Inflammatory macrophage treated with lipopolysaccharide for 4 hours (primary cell): Measurements from ENCODE around the gene MEGF10.

Experiments
- DNase-seq: peaks from one replicate; pipeline ENCODE4 v3.0.0-alpha.2; 2020

The MEGF10 gene

GRCh38 chr5:127418367-127418766 is 127.8 kb downstream of the MEGF10 start:
- no peak for DNase-seq

- DNase-seq: no peak
Measured at GRCh38 chr5:127418974-127419682, 128.5 kb downstream of the MEGF10 start.

GRCh38 chr5:127419683-127420257 is 129.2 kb downstream of the MEGF10 start:
- no peak for DNase-seq

- no peak for DNase-seq
Measured at GRCh38 chr5:127420758-127421157, 130.2 kb downstream of the MEGF10 start.

DNA sequence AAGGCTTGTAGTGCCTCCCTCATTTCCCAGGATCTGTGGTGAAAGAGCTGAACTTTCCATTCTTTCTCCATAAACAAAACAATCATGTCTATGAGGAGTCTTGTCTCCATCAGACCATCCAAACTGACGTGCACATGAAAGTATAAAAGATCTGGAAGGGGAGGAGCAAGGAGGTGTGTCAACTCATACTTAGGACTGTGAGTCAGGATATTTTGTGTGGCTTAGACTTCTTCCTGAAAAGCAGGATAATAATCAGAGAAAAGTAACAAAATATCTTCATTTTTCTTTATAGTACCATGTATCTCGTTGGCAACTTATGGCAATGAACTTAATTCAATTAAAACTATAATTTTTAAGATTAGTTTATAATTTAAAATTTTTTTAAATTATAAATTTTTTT is 130.9 kb downstream of the MEGF10 start:
- no peak for DNase-seq

DNA sequence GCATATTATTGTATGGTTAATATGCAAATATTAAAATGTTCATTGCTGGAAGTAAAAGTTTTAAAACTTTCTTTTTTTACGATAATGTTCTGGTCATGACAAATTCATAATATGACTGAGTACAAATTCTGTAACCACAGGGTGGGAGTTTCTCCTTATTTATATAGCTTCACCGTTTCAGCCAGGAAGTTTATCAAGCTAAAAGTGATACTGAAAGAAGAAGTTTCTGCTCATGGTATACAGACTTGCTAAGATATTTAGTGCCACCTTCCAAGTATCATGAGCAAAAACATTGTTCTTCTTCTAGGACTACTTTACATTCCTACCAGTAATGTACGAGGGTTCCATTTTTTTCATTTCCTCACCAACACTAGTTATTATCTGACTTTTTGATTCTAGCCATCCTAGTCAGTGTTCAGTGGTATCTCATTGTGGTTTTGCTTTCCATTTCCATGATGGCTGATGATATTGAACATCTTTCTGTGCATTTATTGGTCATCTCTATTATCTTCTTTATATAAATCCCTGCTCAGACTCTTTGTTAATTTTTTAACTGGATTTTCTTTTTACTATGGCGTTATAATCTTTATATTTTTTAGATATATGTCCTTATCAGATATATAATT is 132.7 kb downstream of the MEGF10 start:
- peak; percentile 56 for DNase-seq

DNA sequence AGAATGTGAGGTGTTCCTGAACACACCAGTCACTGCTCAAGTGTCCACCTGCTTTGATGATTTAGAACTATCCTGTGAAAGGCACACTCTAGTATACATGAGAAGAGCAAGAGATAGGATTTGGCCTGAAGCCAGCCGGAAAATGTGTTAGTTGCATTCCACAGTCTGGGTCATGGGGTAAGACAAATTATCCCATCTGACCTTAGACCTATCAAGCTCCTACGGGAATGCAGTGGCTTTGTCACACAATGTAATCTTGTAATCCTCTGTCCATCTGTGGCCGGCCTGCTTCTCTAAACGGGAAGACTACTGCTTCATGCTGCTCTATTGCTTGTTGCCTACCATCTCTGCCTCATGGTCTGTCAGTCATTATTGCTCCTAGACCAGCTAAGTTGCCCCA is 134.4 kb downstream of the MEGF10 start:
- DNase-seq: no peak

GRCh38 chr5:127425868-127426267 is 135.3 kb downstream of the MEGF10 start:
- no peak for DNase-seq

GRCh38 chr5:127426661-127427060 is 136.1 kb downstream of the MEGF10 start:
- DNase-seq: no peak

DNA sequence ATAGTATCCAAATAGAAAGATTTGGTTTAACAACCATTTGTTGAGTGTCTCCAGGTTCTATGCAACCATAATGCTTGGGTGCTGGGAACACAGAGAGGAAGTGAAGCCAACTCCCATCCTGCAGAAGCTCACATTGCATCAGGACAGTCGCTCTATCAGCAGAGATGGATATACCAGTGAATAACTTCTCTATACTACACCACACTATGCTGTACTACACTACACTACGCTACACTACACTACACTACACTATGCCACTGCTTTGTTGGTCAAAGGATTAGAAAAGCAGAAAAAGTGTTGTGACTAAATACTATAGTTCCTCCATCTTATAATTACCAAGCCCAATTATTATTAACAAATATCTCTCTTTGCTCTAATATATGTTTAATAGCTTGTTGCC is 137.7 kb downstream of the MEGF10 start:
- DNase-seq: no peak

DNA sequence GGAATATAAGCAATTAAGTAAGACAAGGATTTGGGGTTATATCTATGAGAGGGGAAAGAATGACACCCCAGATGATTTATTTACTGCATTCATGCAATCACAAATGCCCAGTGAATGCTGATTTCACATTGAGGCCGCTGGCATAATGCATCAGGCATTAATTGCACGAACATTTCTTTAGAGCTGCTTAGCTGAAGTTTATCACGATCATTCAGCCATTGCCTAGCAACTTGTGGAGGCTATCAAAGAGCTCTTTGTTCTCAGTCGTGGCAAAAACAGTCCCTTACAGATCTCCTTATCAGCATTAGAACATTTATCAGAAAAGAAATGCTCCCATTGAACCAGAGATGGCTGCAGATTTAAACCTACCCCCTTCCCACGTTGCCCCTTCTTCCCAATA is 138.2 kb downstream of the MEGF10 start:
- no peak for DNase-seq

DNA sequence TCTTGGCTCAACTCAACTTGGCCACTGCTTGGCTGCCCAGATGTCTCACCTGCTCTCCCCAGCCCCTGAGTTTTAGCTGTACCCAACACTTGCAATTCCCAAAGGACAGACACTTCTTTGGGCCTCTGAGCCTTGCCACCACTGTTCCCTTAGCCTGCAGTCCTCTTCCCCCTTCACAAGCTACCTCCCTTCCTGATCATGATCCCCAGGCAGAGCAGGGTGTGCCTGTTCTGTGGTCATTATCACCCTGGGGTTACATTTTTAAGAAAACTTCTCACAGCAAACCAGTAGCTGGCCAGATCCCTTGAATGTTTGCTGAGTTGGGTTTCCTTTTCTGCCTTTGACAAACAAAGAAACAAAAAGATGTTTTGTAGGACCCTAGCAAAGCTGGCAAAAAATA is 139.3 kb downstream of the MEGF10 start:
- DNase-seq: no peak

DNA sequence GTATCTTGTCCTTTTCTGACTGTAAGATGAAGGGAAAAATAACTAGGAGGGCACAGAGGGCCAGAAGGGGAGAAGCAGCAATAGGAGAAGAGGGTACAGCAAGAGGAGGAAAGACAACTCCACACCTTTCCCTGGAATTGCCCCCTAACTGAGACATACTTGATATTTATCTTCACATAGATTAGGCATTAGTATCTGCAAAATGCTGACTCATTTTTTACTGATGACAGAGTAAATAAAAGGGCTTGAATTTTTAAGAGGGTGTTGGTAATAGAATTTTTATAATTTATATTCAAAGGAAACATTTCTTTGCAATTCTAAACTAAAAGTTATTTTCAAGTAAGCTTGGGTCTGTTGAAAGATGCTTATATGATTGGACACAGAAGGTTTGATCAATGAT is 140.0 kb downstream of the MEGF10 start:
- no peak for DNase-seq

DNA sequence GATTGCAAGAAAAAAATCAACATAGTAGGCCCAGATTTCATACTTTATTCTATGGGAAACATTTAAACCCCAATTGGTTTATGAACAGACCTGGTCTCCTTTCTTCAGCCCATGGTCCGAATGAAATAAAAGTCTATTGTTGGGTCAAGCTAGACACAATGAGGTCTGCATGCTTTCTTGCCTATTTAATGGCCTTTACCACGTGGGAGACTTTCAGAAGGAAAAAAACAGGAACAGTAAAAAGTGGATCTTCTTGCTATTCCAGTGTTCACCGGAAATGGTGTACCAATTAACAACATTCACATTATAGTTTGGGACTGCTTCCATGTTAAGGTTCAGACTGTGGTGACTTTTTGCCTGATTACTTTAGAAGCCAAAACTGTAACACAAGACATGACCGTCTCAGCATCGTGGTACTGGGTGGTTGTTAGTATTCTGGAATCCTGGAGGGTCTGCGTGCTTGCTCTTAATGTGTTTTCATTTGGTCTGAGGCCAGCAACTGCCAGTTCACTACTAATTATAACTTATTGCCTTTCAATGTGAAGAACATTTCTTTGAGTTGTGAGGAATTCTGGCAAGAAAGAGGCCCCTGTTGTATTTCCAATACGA is 141.5 kb downstream of the MEGF10 start:
- DNase-seq: no peak

DNA sequence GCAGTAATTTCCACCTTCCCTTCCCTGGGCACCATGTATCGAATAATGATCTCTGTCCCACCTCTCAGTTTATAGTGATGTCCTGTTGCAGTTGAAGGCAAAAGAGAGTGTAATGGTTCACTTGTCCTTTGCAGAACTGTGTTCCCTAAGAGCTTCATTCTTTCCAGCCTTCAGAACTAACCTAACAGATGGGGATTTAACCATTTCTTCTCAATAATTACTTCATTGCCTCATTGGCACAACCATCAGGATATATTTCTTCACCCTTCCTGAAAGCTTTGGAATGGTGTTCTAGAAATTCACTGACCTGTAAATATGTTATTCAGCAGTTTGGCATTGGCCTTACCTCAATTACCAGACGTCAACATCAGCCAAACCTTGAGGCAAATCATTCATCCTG is 142.9 kb downstream of the MEGF10 start:
- no peak for DNase-seq

GRCh38 chr5:127434588-127434987 is 144.0 kb downstream of the MEGF10 start:
- DNase-seq: no peak

- no peak for DNase-seq
Measured at GRCh38 chr5:127435821-127436220, 145.2 kb downstream of the MEGF10 start.

DNA sequence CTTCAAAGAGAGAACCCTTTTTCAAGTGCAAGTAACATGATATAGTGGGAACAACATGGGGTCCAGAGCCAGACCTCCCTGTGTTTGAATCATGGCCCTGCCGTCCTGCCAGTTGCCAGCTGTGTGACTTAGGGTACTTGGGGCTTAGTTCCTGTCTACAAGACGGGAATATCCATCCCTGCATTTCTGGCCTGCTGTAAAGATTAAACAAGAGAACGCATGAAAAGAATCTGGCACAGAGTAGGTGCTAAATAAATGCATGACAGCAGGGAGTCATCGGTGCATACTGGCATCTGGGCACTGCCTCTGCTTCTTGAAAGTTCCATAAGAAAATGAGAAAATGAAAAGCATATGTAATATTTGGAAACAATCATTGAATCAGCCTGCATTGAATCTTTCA is 149.0 kb downstream of the MEGF10 start:
- no peak for DNase-seq

DNA sequence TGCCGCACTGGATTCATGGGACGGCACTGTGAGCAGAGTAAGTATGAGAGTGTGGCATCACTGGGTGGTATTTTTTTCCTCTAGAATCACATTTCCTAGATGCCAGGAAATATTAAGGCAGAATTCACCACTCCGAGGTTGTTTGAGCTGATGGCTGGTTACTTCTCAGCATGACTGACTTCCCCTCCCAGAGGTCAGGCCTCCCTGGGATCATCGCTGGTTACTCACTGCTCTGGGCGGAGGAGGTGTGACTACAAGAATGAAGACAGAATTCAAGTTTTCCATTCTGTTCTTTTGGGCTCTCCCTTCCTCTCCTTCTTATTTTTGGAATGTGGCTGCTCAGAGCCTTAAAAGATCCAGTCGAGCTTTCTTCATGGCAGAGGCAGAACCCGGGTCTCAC is 150.2 kb downstream of the MEGF10 start:
- DNase-seq: no peak

GRCh38 chr5:127441799-127442484 is 151.3 kb downstream of the MEGF10 start:
- DNase-seq: peak; percentile 12

DNA sequence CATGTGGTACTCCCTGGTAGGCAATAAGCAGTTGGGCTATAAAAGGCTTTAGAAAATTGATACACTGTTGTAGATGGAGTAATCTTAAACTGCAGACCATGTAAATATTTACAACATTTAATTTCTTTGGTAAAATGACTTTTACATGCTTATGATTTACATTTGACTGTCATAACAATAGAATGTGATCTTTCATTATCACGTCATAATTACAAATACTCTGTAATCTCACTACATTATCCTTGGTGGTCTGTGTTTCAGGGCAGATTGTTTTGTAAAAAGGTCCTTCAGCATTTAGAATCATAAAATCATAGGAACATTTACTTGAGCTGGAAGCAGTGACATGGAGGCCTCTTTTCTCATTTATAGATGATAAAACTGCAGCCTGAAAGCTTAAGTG is 153.6 kb downstream of the MEGF10 start:
- DNase-seq: no peak

GRCh38 chr5:127445328-127445727 is 154.7 kb downstream of the MEGF10 start:
- no peak for DNase-seq

DNA sequence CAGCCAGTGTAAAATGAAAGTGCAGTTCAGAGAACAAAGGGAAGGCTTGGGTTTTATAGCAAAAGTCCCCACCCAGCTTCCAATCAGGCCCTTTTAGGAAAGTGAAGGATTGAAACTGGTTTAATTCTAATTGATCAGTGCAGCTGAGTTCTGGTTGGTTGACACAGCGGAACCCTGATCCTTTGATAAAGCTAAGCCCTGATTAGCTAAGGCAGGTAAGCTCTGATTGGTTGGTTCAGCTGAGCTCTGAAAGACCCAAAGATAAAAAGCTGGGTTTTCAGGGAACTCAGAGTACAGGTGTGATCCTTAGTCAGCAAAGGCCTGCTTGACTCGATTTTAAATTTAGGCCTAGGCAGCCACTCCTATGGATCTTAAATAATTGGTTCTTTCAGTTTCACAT is 156.0 kb downstream of the MEGF10 start:
- DNase-seq: no peak

- no peak for DNase-seq
Measured at GRCh38 chr5:127447827-127448226, 157.2 kb downstream of the MEGF10 start.
